HEK293 (cell line): ENCODE data around the gene SEMA4C.

Source experiments
- CTCF ChIA-PET: fragments of 350-600 bp; formaldehyde crosslinking; extraction: SDS; loops from one replicate; lab custom pipeline; 2021; ENCODE audit warnings: antibody characterized with exemption; lab: Yijun Ruan, JAX
- POLR2A ChIA-PET: fragments of 300-600 bp; formaldehyde crosslinking; extraction: SDS; loops from one replicate; lab custom pipeline; 2020; ENCODE audit warnings: antibody characterized with exemption, inconsistent platforms; lab: Yijun Ruan, JAX
- H3K27ac ChIP-seq: fragments of 200-500 bp; sonication (Bioruptor generic); 2 replicates; pipeline ENCODE4 v1.5.1; 2014; ENCODE audit warnings: low read depth, low read length, control low read depth, inconsistent platforms; ENCODE audit errors: extremely low read depth
- H3K36me3 ChIP-seq, 2 experiments: fragments of 200-500 bp in 1 of 2; sonication (Bioruptor generic) in 1 of 2; 1 replicate in 1 of 2; 2 replicates in 1 of 2; pipeline ENCODE4 v1.5.1; 2014 to 2017; ENCODE audit warnings: inconsistent platforms in 2 of 2, low read length in 2 of 2; ENCODE audit not compliant: control insufficient read depth in 2 of 2, insufficient read depth in 1 of 2
- H3K4me1 ChIP-seq: fragments of 200-500 bp; sonication (Bioruptor generic); 2 replicates; pipeline ENCODE4 v1.5.1; 2014; ENCODE audit warnings: mild to moderate bottlenecking, low read length, inconsistent platforms; ENCODE audit not compliant: control insufficient read depth, insufficient read depth
- H3K4me3 ChIP-seq: 2 replicates; pipeline ENCODE4 v1.5.1; 2011; ENCODE audit warnings: low read depth, mild to moderate bottlenecking, control low read depth, low read length, moderate library complexity
- H3K9me3 ChIP-seq: fragments of 200-500 bp; sonication (Bioruptor generic); 2 replicates; pipeline ENCODE4 v1.5.1; 2014; ENCODE audit warnings: low read depth, low read length, inconsistent platforms; ENCODE audit not compliant: control insufficient read depth, insufficient read depth
- EGR2 ChIP-seq: fragments of 450-650 bp; formaldehyde crosslinking; IDR thresholded peaks from 2 replicates; pipeline ENCODE4 v1.5.1; 2016; ENCODE audit warnings: low read depth, missing biosample characterization, missing genetic modification characterization
- ELK4 ChIP-seq: IDR thresholded peaks from 2 replicates; pipeline ENCODE4 v1.6.1; 2011; ENCODE audit warnings: mild to moderate bottlenecking, low read depth, low read length, borderline replicate concordance
- HOXA7 ChIP-seq: sonication (generic); formaldehyde crosslinking; IDR thresholded peaks from 2 replicates; pipeline ENCODE4 v1.8.1; 2022; ENCODE audit warnings: missing genetic modification reagents, borderline replicate concordance
- KLF10 ChIP-seq: fragments of 450-650 bp; IDR thresholded peaks from 2 replicates; pipeline ENCODE4 v1.5.1; 2018; ENCODE audit warnings: missing biosample characterization, mild to moderate bottlenecking, missing genetic modification characterization
- MYNN ChIP-seq: fragments of 450-650 bp; formaldehyde crosslinking; IDR thresholded peaks from 2 replicates; pipeline ENCODE4 v1.5.1; 2016; ENCODE audit warnings: missing biosample characterization, missing genetic modification characterization, borderline replicate concordance
- OSR2 ChIP-seq: fragments of 450-650 bp; formaldehyde crosslinking; IDR thresholded peaks from 2 replicates; pipeline ENCODE4 v1.5.1; 2016; ENCODE audit warnings: missing biosample characterization, missing genetic modification characterization
- PBX3 ChIP-seq: sonication (generic); formaldehyde crosslinking; IDR thresholded peaks from 2 replicates; pipeline ENCODE4 v1.8.1; 2022; ENCODE audit warnings: mild to moderate bottlenecking, moderate library complexity, missing genetic modification reagents
- SP3 ChIP-seq: fragments of 450-650 bp; formaldehyde crosslinking; IDR thresholded peaks from 2 replicates; pipeline ENCODE4 v1.5.1; 2016; ENCODE audit warnings: missing biosample characterization, missing genetic modification characterization
- TCF7L2 ChIP-seq: IDR thresholded peaks from 2 replicates; pipeline ENCODE4 v1.6.1; 2011; ENCODE audit warnings: low read depth, mild to moderate bottlenecking, inconsistent platforms, low read length, moderate library complexity, borderline replicate concordance
- TRIM28 ChIP-seq: IDR thresholded peaks from 2 replicates; pipeline ENCODE4 v1.6.1; 2011; ENCODE audit warnings: low read length, control low read depth, borderline replicate concordance
- YY2 ChIP-seq: fragments of 450-650 bp; formaldehyde crosslinking; IDR thresholded peaks from 2 replicates; pipeline ENCODE4 v1.5.1; 2016; ENCODE audit warnings: missing biosample characterization, missing genetic modification characterization
- ZEB2 ChIP-seq: fragments of 450-650 bp; formaldehyde crosslinking; IDR thresholded peaks from 2 replicates; pipeline ENCODE4 v1.5.1; 2016; ENCODE audit warnings: missing biosample characterization, missing genetic modification characterization
- ZNF155 ChIP-seq: fragments of 450-650 bp; formaldehyde crosslinking; IDR thresholded peaks from 2 replicates; pipeline ENCODE4 v1.5.1; 2016; ENCODE audit warnings: missing biosample characterization, missing genetic modification characterization
- ZNF169 ChIP-seq: fragments of 450-650 bp; formaldehyde crosslinking; IDR thresholded peaks from 2 replicates; pipeline ENCODE4 v1.5.1; 2016; ENCODE audit warnings: missing biosample characterization, missing genetic modification characterization
- ZNF221 ChIP-seq: fragments of 450-650 bp; formaldehyde crosslinking; IDR thresholded peaks from 2 replicates; pipeline ENCODE4 v1.5.1; 2017; ENCODE audit warnings: missing biosample characterization, missing genetic modification characterization, borderline replicate concordance
- ZNF473 ChIP-seq: fragments of 450-650 bp; formaldehyde crosslinking; IDR thresholded peaks from 2 replicates; pipeline ENCODE4 v1.5.1; 2017; ENCODE audit warnings: missing biosample characterization, missing genetic modification characterization
- ZNF501 ChIP-seq: fragments of 450-650 bp; formaldehyde crosslinking; IDR thresholded peaks from 2 replicates; pipeline ENCODE4 v1.5.1; 2016; ENCODE audit warnings: missing biosample characterization, missing genetic modification characterization
- ZNF510 ChIP-seq: fragments of 450-650 bp; formaldehyde crosslinking; IDR thresholded peaks from 2 replicates; pipeline ENCODE4 v1.5.1; 2018; ENCODE audit warnings: mild to moderate bottlenecking, missing genetic modification characterization, missing biosample characterization; ENCODE audit not compliant: insufficient replicate concordance
- ZNF571 ChIP-seq: fragments of 450-650 bp; formaldehyde crosslinking; IDR thresholded peaks from 2 replicates; pipeline ENCODE4 v1.5.0; 2017; ENCODE audit warnings: missing biosample characterization, missing genetic modification characterization
- ZNF626 ChIP-seq: fragments of 450-650 bp; sonication (Bioruptor Pico); formaldehyde crosslinking; IDR thresholded peaks from 2 replicates; pipeline ENCODE4 v1.5.1; 2018; ENCODE audit warnings: missing biosample characterization, missing genetic modification characterization, inconsistent platforms
- ZNF707 ChIP-seq: fragments of 450-650 bp; formaldehyde crosslinking; IDR thresholded peaks from 2 replicates; pipeline ENCODE4 v1.5.1; 2016; ENCODE audit warnings: missing biosample characterization, missing genetic modification characterization
- TF ChIP-seq, protein P1 (sequence below): fragments of 450-650 bp; formaldehyde crosslinking; IDR thresholded peaks from 2 replicates; pipeline ENCODE4 v1.5.1; 2016; ENCODE audit warnings: missing biosample characterization, missing genetic modification characterization

The SEMA4C gene

GRCh38 chr2:96914332-96914731 is 44.5 kb upstream of the SEMA4C start (continued):
- no peak for TF ChIP-seq PBX3 (CRISPR knock-in tag)
- no peak for TF ChIP-seq ZNF501 (tag by site-specific recombination)
- TF ChIP-seq YY2 (tag by site-specific recombination): no peak
- TF ChIP-seq OSR2 (tag by site-specific recombination): no peak
- TF ChIP-seq TRIM28: no peak
- no peak for TF ChIP-seq ELK4
- no peak for TF ChIP-seq ZNF707 (tag by site-specific recombination)
- TF ChIP-seq, protein P1, sequence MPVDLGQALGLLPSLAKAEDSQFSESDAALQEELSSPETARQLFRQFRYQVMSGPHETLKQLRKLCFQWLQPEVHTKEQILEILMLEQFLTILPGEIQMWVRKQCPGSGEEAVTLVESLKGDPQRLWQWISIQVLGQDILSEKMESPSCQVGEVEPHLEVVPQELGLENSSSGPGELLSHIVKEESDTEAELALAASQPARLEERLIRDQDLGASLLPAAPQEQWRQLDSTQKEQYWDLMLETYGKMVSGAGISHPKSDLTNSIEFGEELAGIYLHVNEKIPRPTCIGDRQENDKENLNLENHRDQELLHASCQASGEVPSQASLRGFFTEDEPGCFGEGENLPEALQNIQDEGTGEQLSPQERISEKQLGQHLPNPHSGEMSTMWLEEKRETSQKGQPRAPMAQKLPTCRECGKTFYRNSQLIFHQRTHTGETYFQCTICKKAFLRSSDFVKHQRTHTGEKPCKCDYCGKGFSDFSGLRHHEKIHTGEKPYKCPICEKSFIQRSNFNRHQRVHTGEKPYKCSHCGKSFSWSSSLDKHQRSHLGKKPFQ (tag by site-specific recombination): no peak
- TF ChIP-seq, all 188 proteins: peak for 0

GRCh38 chr2:96913398-96914202 is 43.7 kb upstream of the SEMA4C start:
- Histone ChIP-seq H3K4me1 (no peaks in the 10 kb centered on the region), H3K4me3 (no peak overlapping the region), H3K36me3 (no peaks in the 10 kb centered on the region), H3K9me3 (no peaks in the 10 kb centered on the region), H3K27ac (no peak overlapping the region)
- POLR2A ChIA-PET: no interaction called here
- CTCF ChIA-PET: no interaction called here
- TF ChIP-seq TCF7L2 (no peak), SP3 (tag by site-specific recombination) (no peak), ZNF473 (tag by site-specific recombination) (no peak), ZNF571 (tag by site-specific recombination) (no peak), KLF10 (tag by site-specific recombination) (no peak), ZNF626 (no peak), ZEB2 (no peak), ZNF155 (no peak), ZNF169 (tag by site-specific recombination) (no peak), MYNN (tag by site-specific recombination) (no peak), ZNF510 (tag by site-specific recombination) (no peak)

GRCh38 chr2:96913117-96913397 is 43.2 kb upstream of the SEMA4C start:
- no peaks in the 10 kb centered on the region for H3K4me1 ChIP-seq
- H3K36me3 ChIP-seq: no peaks in the 10 kb centered on the region
- TF ChIP-seq EGR2: peak; percentile 1; the same call in 1 of the 2 replicates
- no peak for TF ChIP-seq ZNF221 (tag by site-specific recombination)
- no peak for TF ChIP-seq HOXA7 (CRISPR knock-in tag)
- H3K4me3 ChIP-seq: no peak overlapping the region
- H3K27ac ChIP-seq: no peak overlapping the region
- H3K9me3 ChIP-seq: no peaks in the 10 kb centered on the region
- ChIA-PET CTCF (no interaction called here), POLR2A (no interaction called here)
